NCI-H1092 treated with DMSO at 0.1 percent for 48 hours (cell line): Measurements from ENCODE around the gene CHMP6.
"Not testable (repeated sequence)": the region's sequence is repeated elsewhere in the genome, so short reads cannot be mapped to it uniquely, and the experiment has no call there.

Source experiments
- DNase-seq: peaks from one replicate; lab custom pipeline; 2025; lab: John Stamatoyannopoulos, UW

The CHMP6 gene

GRCh38 chr17:81030312-81030711 lies 38.7 kb downstream of the CHMP6 start:
- DNase-seq: not testable (repeated sequence)

GRCh38 chr17:81030741-81031565 lies 39.3 kb downstream of the CHMP6 start:
- DNase-seq: peak; percentile 41

GRCh38 chr17:81031566-81032550 lies 40.2 kb downstream of the CHMP6 start:
- DNase-seq: no peak

GRCh38 chr17:81032641-81033480 lies 41.2 kb downstream of the CHMP6 start:
- DNase-seq: no peak

- no peak for DNase-seq
Measured at GRCh38 chr17:81033535-81034167, 42.0 kb downstream of the CHMP6 start.

GRCh38 chr17:81034168-81034777 lies 42.6 kb downstream of the CHMP6 start:
- no peak for DNase-seq

GRCh38 chr17:81034779-81035520 lies 43.3 kb downstream of the CHMP6 start, which contains the start of gene BAIAP2:
BAIAP2 (plus strand) TSS chr17:81035151; CDS start chr17:81035255, 104 bp downstream.
- peak; percentile 93 for DNase-seq

- DNase-seq: no peak
Measured at GRCh38 chr17:81035521-81036196, 44.0 kb downstream of the CHMP6 start.

- DNase-seq: peak; percentile 27
Measured at GRCh38 chr17:81036197-81036941, 44.7 kb downstream of the CHMP6 start.

GRCh38 chr17:81037026-81037797 lies 45.6 kb downstream of the CHMP6 start:
- no peak for DNase-seq

GRCh38 chr17:81037798-81038733 lies 46.4 kb downstream of the CHMP6 start:
- DNase-seq: no peak

- no peak for DNase-seq
Measured at GRCh38 chr17:81039096-81039495, 47.5 kb downstream of the CHMP6 start.

- no peak for DNase-seq
Measured at GRCh38 chr17:81039854-81040758, 48.5 kb downstream of the CHMP6 start.

GRCh38 chr17:81040791-81041337 lies 49.2 kb downstream of the CHMP6 start:
- DNase-seq: no peak

GRCh38 chr17:81042606-81043005 lies 51.0 kb downstream of the CHMP6 start:
- DNase-seq: no peak
